Measurements from ENCODE around the gene CEMIP. TPM values are rescaled to one million over a fixed set of nuclear protein-coding genes. Genes with fewer than 3 reads are reported as not detected.

The CEMIP gene
- polyA plus RNA-seq, 1 of the 3 experiments (the other 2 are of a cell fraction), result 27.8 TPM

- TF ChIP-seq, protein P1, sequence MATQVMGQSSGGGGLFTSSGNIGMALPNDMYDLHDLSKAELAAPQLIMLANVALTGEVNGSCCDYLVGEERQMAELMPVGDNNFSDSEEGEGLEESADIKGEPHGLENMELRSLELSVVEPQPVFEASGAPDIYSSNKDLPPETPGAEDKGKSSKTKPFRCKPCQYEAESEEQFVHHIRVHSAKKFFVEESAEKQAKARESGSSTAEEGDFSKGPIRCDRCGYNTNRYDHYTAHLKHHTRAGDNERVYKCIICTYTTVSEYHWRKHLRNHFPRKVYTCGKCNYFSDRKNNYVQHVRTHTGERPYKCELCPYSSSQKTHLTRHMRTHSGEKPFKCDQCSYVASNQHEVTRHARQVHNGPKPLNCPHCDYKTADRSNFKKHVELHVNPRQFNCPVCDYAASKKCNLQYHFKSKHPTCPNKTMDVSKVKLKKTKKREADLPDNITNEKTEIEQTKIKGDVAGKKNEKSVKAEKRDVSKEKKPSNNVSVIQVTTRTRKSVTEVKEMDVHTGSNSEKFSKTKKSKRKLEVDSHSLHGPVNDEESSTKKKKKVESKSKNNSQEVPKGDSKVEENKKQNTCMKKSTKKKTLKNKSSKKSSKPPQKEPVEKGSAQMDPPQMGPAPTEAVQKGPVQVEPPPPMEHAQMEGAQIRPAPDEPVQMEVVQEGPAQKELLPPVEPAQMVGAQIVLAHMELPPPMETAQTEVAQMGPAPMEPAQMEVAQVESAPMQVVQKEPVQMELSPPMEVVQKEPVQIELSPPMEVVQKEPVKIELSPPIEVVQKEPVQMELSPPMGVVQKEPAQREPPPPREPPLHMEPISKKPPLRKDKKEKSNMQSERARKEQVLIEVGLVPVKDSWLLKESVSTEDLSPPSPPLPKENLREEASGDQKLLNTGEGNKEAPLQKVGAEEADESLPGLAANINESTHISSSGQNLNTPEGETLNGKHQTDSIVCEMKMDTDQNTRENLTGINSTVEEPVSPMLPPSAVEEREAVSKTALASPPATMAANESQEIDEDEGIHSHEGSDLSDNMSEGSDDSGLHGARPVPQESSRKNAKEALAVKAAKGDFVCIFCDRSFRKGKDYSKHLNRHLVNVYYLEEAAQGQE (IDR thresholded peaks at IDR 0.05; ENCODE audit: low read depth, low read length), result no peak
- no peak for TF ChIP-seq SMC3 (IDR thresholded peaks at IDR 0.05; ENCODE audit: low read depth, low read length)
- TF ChIP-seq, protein P2, sequence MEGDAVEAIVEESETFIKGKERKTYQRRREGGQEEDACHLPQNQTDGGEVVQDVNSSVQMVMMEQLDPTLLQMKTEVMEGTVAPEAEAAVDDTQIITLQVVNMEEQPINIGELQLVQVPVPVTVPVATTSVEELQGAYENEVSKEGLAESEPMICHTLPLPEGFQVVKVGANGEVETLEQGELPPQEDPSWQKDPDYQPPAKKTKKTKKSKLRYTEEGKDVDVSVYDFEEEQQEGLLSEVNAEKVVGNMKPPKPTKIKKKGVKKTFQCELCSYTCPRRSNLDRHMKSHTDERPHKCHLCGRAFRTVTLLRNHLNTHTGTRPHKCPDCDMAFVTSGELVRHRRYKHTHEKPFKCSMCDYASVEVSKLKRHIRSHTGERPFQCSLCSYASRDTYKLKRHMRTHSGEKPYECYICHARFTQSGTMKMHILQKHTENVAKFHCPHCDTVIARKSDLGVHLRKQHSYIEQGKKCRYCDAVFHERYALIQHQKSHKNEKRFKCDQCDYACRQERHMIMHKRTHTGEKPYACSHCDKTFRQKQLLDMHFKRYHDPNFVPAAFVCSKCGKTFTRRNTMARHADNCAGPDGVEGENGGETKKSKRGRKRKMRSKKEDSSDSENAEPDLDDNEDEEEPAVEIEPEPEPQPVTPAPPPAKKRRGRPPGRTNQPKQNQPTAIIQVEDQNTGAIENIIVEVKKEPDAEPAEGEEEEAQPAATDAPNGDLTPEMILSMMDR (IDR thresholded peaks at IDR 0.05), result no peak
These were observed 153.3 kb downstream of the CEMIP start (continued) for GRCh38 chr15:80932513-80932815.

- CTCF ChIA-PET, result no interaction called here
- no peaks in the 10 kb centered on the region for H3K79me2 ChIP-seq (ENCODE audit: insufficient read depth)
- TF ChIP-seq NRF1 (IDR thresholded peaks at IDR 0.05; ENCODE audit: low read depth, low read length) (no peak), POLR2AphosphoS5 (IDR thresholded peaks at IDR 0.05; ENCODE audit: low read depth, low read length) (no peak), JUND (IDR thresholded peaks at IDR 0.05) (no peak), NFIC (IDR thresholded peaks at IDR 0.05; ENCODE audit: borderline replicate concordance) (no peak), FOSL2 (IDR thresholded peaks at IDR 0.05; ENCODE audit: borderline replicate concordance, low read depth) (no peak)
- TF ChIP-seq, protein P3, sequence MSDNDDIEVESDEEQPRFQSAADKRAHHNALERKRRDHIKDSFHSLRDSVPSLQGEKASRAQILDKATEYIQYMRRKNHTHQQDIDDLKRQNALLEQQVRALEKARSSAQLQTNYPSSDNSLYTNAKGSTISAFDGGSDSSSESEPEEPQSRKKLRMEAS (IDR thresholded peaks at IDR 0.05; ENCODE audit: low read depth), result no peak
- no peak overlapping the region for H3K4me2 ChIP-seq
- no peak overlapping the region for H3K27ac ChIP-seq (ENCODE audit: low read depth in 2 of 2, low read length in 1 of 2)
- no peak overlapping the region for H3K9ac ChIP-seq
- no peaks in the 10 kb centered on the region for H3K9me2 ChIP-seq
- H3K9me3 ChIP-seq, result no peaks in the 10 kb centered on the region
- H3K4me3 ChIP-seq (ENCODE audit: low read depth in 2 of 2, low read length in 1 of 2), result no peak overlapping the region
- no peaks in the 10 kb centered on the region for H3F3A ChIP-seq (replicated peaks; ENCODE audit: insufficient read depth)
- H3K4me1 ChIP-seq (ENCODE audit: control insufficient read depth in 1 of 2, insufficient read depth in 2 of 2, low read depth in 1 of 2, low read length in 1 of 2), result peaks cover 0 to 3% of the 10 kb centered on the region in 2 experiments; a peak in 1 of 4 replicates
- peaks cover 0 to 34% of the 10 kb centered on the region in 2 experiments for H3K36me3 ChIP-seq (replicated peaks in 1 of 2; ENCODE audit: control insufficient read depth in 1 of 2, insufficient read depth in 2 of 2, low read length in 1 of 2)
- no peaks in the 10 kb centered on the region for H4K20me1 ChIP-seq (ENCODE audit: insufficient read depth)
- no peaks in the 10 kb centered on the region for H3K27me3 ChIP-seq (ENCODE audit: insufficient read depth)
- H2AFZ ChIP-seq (ENCODE audit: low read depth), result no peak overlapping the region
- 94% methylated on average over 15 of the region's 15 CpGs for WGBS (ENCODE audit: low lambda C conversion rate)
- DNase-seq, result no peak
- POLR2A ChIA-PET, result no interaction called here
These were observed 153.8 kb downstream of the CEMIP start for GRCh38 chr15:80932989-80933388.

- Histone ChIP-seq H3K9ac (no peak overlapping the region), H3K9me2 (no peaks in the 10 kb centered on the region), H3K4me2 (no peak overlapping the region), H3K79me2 (ENCODE audit: insufficient read depth) (no peaks in the 10 kb centered on the region), H4K20me1 (ENCODE audit: insufficient read depth) (no peaks in the 10 kb centered on the region), H2AFZ (ENCODE audit: low read depth) (no peak overlapping the region), H3K9me3 (no peaks in the 10 kb centered on the region), H3K4me1 (ENCODE audit: control insufficient read depth in 1 of 2, insufficient read depth in 2 of 2, low read depth in 1 of 2, low read length in 1 of 2) (peaks cover 0 to under 1% of the 10 kb centered on the region in 2 experiments; a peak in 1 of 4 replicates), H3F3A (replicated peaks; ENCODE audit: insufficient read depth) (no peaks in the 10 kb centered on the region), H3K36me3 (replicated peaks in 1 of 2; ENCODE audit: control insufficient read depth in 1 of 2, insufficient read depth in 2 of 2, low read length in 1 of 2) (peaks cover 0 to 39% of the 10 kb centered on the region in 2 experiments), H3K27me3 (ENCODE audit: insufficient read depth) (no peaks in the 10 kb centered on the region), H3K4me3 (ENCODE audit: low read depth in 2 of 2, low read length in 1 of 2) (no peak overlapping the region), H3K27ac (ENCODE audit: low read depth in 2 of 2, low read length in 1 of 2) (no peak overlapping the region)
- CTCF ChIA-PET, result interaction anchor here (0.9 to 1.5 kb wide), 4 partner anchors 34 to 367 kb away, joined by 3 to 6 read pairs (median 4); partner anchors contain the start of gene CEMIP
- no peak for DNase-seq
- WGBS (ENCODE audit: low lambda C conversion rate), result 94% methylated on average over 3 of the region's 3 CpGs
- POLR2A ChIA-PET, result interaction anchor here (0.6 to 0.7 kb wide), 2 partner anchors 103 to 1576 kb away, joined by 3 to 6 read pairs; no protein-coding TSS in a partner anchor
- TF ChIP-seq EZH2phosphoT487 (IDR thresholded peaks at IDR 0.05; ENCODE audit: borderline replicate concordance, low read depth), result no peak
- TF ChIP-seq, protein P2 (IDR thresholded peaks at IDR 0.05), result no peak
- no peak for TF ChIP-seq YY1 (IDR thresholded peaks at IDR 0.05; ENCODE audit: low read depth)
- TF ChIP-seq CHD2 (IDR thresholded peaks at IDR 0.05; ENCODE audit: low read length, partially characterized antibody), result no peak
- no peak for TF ChIP-seq GATA2 (CRISPR knock-in tag; IDR thresholded peaks at IDR 0.05)
- TF ChIP-seq TCF12 (IDR thresholded peaks at IDR 0.05), result no peak
- no peak for TF ChIP-seq EP300 (IDR thresholded peaks at IDR 0.05; ENCODE audit: borderline replicate concordance in 1 of 2, low read depth in 1 of 2, low read length in 1 of 2)
- TF ChIP-seq USF1 (IDR thresholded peaks at IDR 0.05; ENCODE audit: borderline replicate concordance, low read depth), result no peak
- no peak for TF ChIP-seq JUND (IDR thresholded peaks at IDR 0.05)
- TF ChIP-seq GABPA (IDR thresholded peaks at IDR 0.05; ENCODE audit: low read depth), result no peak
- TF ChIP-seq MEF2A (IDR thresholded peaks at IDR 0.05; ENCODE audit: borderline replicate concordance, low read depth), result no peak
These were observed 155.6 kb downstream of the CEMIP start for GRCh38 chr15:80934761-80935221.
